AG10803 (cell line): ENCODE measurements around the gene PKN3.

Experiments
- DNase-seq: peaks from one replicate; pipeline ENCODE4 v3.0.0; 2010; ENCODE audit warnings: low read depth
- H3K4me3 ChIP-seq: 2 replicates; pipeline ENCODE4 v1.5.1; 2011; ENCODE audit warnings: mild to moderate bottlenecking, low read length, control low read depth
- CTCF ChIP-seq: conservative IDR thresholded peaks from 2 replicates; pipeline ENCODE4 v1.5.1; 2011; ENCODE audit warnings: mild to moderate bottlenecking, low read length, control low read depth, inconsistent platforms

The PKN3 gene

GRCh38 chr9:128729766-128730517, 27.6 kb downstream of the PKN3 start:
- no peak for TF ChIP-seq CTCF
- H3K4me3 ChIP-seq, result no peak overlapping the region
- no peak for DNase-seq

- no peak for TF ChIP-seq CTCF
Observed at GRCh38 chr9:128731093-128731492, 28.8 kb downstream of the PKN3 start.

GRCh38 chr9:128731691-128732090, 29.4 kb downstream of the PKN3 start:
- DNase-seq, result no peak

More at GRCh38 chr9:128731093-128731492, 28.8 kb downstream of the PKN3 start:
- no peak overlapping the region for H3K4me3 ChIP-seq
- no peak for DNase-seq

GRCh38 chr9:128732576-128732975, 30.3 kb downstream of the PKN3 start:
- no peak for TF ChIP-seq CTCF
- no peak for DNase-seq
- H3K4me3 ChIP-seq, result no peak overlapping the region

More at GRCh38 chr9:128731691-128732090, 29.4 kb downstream of the PKN3 start:
- TF ChIP-seq CTCF, result no peak
- no peak overlapping the region for H3K4me3 ChIP-seq

- TF ChIP-seq CTCF, result peak; percentile 78
- DNase-seq, result peak; percentile 67
- no peak overlapping the region for H3K4me3 ChIP-seq
Observed at GRCh38 chr9:128733256-128733655, 31.0 kb downstream of the PKN3 start.

GRCh38 chr9:128735373-128735772, 33.1 kb downstream of the PKN3 start:
- H3K4me3 ChIP-seq, result no peak overlapping the region
- no peak for DNase-seq
- TF ChIP-seq CTCF, result no peak

- H3K4me3 ChIP-seq, result no peak overlapping the region
- no peak for DNase-seq
- no peak for TF ChIP-seq CTCF
Observed at GRCh38 chr9:128742401-128742800, 40.1 kb downstream of the PKN3 start.
